ENCODE data around the gene CTSF. TPM values are rescaled to one million over a fixed set of nuclear protein-coding genes. Genes with fewer than 3 reads are reported as not detected.
"Not testable (repeated sequence)": the region's sequence is repeated elsewhere in the genome, so short reads cannot be mapped to it uniquely, and the experiment has no call there.

The CTSF gene
- total and polyA plus RNA-seq, 2 donors from 2014 or later, result 58.0 to 80.4 TPM

GRCh38 chr11:66546368-66546965 is 21.9 kb downstream of the CTSF start, which contains the start of gene ACTN3:
Gene ACTN3 (plus strand): TSS chr11:66546903. CDS start chr11:66546938, 35 bp downstream.
- Histone ChIP-seq H3K4me1 (ENCODE audit: control insufficient read depth in 2 of 3, insufficient read depth in 2 of 3, low read depth in 1 of 3, low read length in 3 of 3) (peaks cover 0 to 9% (median 4%) of the 10 kb centered on the region in 3 donors), H3K27me3 (ENCODE audit: control insufficient read depth, insufficient read depth, low read length) (no peaks in the 10 kb centered on the region), H3K9me3 (ENCODE audit: control insufficient read depth in 2 of 3, insufficient read depth in 1 of 3, low read length in 3 of 3) (no peaks in the 10 kb centered on the region), H3K27ac (ENCODE audit: low read depth in 2 of 2, low read length in 2 of 2) (no peak within 1 kb of the TSS), H3K4me3 (ENCODE audit: low read length in 3 of 3) (peak within 1 kb of the TSS; percentile 14 to 77 (median 69)), H3K9ac (ENCODE audit: low read length in 3 of 3) (peak within 1 kb of the TSS in 2 of 3 donors; percentile 67 to 69), H3K36me3 (ENCODE audit: control insufficient read depth in 2 of 3, insufficient read depth in 3 of 3, low read length in 3 of 3) (peaks cover 0 to 2% (median 0%) of the 10 kb centered on the region in 3 donors)
- FAIRE-seq (no peak), DNase-seq (peak in 3 of 5 donors; percentile 27 to 80 (median 71))
- TF ChIP-seq, protein P1, sequence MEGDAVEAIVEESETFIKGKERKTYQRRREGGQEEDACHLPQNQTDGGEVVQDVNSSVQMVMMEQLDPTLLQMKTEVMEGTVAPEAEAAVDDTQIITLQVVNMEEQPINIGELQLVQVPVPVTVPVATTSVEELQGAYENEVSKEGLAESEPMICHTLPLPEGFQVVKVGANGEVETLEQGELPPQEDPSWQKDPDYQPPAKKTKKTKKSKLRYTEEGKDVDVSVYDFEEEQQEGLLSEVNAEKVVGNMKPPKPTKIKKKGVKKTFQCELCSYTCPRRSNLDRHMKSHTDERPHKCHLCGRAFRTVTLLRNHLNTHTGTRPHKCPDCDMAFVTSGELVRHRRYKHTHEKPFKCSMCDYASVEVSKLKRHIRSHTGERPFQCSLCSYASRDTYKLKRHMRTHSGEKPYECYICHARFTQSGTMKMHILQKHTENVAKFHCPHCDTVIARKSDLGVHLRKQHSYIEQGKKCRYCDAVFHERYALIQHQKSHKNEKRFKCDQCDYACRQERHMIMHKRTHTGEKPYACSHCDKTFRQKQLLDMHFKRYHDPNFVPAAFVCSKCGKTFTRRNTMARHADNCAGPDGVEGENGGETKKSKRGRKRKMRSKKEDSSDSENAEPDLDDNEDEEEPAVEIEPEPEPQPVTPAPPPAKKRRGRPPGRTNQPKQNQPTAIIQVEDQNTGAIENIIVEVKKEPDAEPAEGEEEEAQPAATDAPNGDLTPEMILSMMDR (IDR thresholded peaks at IDR 0.05; ENCODE audit: borderline replicate concordance, extremely low read depth, insufficient read depth), result no peak
- intact Hi-C loops (cut with DNase I), result no loop called here

DNA sequence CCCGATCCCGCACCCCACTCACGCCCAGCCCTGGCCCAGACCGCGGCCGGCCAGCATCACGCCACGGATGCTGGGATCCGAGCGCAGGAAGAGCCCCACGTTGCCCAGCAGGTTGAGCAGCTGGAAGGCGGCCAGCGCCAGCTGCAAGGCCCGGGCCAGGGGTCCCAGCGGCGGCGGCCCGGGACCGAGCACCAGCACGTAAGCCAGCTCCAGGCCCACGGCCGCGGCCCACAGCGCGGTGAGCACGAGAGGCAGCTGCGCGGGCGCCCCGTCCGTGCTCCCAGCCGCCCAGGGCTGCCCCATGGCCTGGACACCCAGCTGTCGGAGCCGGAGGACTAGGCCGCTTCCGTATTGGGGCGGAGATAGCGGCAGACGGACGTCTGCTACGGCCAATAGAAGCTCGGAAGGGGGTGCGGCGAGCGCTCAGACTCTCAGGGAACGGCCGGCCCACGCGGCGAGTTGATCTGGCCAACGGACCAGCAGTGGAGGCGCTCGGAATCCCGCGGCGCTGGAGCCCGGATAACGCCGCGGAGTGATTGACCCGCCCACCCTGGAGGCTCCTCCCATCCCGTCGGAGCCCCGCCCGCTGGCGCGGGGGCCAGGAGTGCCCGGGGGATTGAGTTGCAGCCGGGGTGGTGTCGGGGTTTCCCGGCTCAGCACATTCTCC is 22.6 kb downstream of the CTSF start, which contains the start of gene ZDHHC24:
Gene ZDHHC24, minus strand, starts transcription at position 348 of the 667 bp plus-strand sequence. Its CDS starts 45 bp downstream, at position 303.
- FAIRE-seq (peak; percentile 91), DNase-seq (peak; percentile 95 to 99 (median 97))
- Histone ChIP-seq H3K36me3 (ENCODE audit: control insufficient read depth in 2 of 3, insufficient read depth in 3 of 3, low read length in 3 of 3) (peaks cover 0 to 2% (median 0%) of the 10 kb centered on the region in 3 donors), H3K4me1 (ENCODE audit: control insufficient read depth in 2 of 3, insufficient read depth in 2 of 3, low read depth in 1 of 3, low read length in 3 of 3) (peaks cover 0 to 9% (median 4%) of the 10 kb centered on the region in 3 donors), H3K27ac (ENCODE audit: low read depth in 2 of 2, low read length in 2 of 2) (no peak within 1 kb of the TSS), H3K9me3 (ENCODE audit: control insufficient read depth in 2 of 3, insufficient read depth in 1 of 3, low read length in 3 of 3) (no peaks in the 10 kb centered on the region), H3K27me3 (ENCODE audit: control insufficient read depth, insufficient read depth, low read length) (no peaks in the 10 kb centered on the region), H3K4me3 (ENCODE audit: low read length in 3 of 3) (peak within 1 kb of the TSS; percentile 14 to 77 (median 69)), H3K9ac (ENCODE audit: low read length in 3 of 3) (peak within 1 kb of the TSS in 2 of 3 donors; percentile 67 to 69)
- TF ChIP-seq, protein P1 (IDR thresholded peaks at IDR 0.05; ENCODE audit: borderline replicate concordance, extremely low read depth, insufficient read depth), result no peak
- intact Hi-C loops (cut with DNase I), result no loop called here

DNA sequence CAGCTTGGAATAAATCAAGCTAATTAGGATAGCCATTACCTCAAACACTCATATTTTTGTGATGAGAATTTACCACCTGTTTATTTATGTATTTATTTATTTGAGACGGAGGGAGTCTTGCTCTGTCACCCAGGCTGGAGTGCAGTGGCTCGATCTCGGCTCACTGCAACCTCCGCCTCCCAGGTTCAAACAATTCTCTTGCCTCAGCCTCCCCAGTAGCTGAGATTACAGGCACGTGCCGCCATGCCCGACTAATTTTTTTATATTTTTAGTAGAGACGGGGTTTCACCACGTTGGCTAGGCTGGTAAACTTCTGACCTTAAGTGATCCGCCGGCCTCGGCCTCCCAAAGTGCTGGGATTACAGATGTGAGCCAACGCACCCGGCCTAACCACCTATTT is 23.5 kb downstream of the CTSF start:
- Histone ChIP-seq H3K4me3 (ENCODE audit: low read length in 3 of 3) (peak overlapping the region in 2 of 3 donors; percentile 69 to 77), H3K9ac (ENCODE audit: low read length in 3 of 3) (peak overlapping the region in 1 of 3 donors; percentile 69)
- intact Hi-C loops (cut with DNase I); FAIRE-seq; H3K4me1 ChIP-seq (ENCODE audit: control insufficient read depth in 2 of 3, insufficient read depth in 2 of 3, low read depth in 1 of 3, low read length in 3 of 3); H3K9me3 ChIP-seq (ENCODE audit: control insufficient read depth in 2 of 3, insufficient read depth in 1 of 3, low read length in 3 of 3); DNase-seq; H3K27ac ChIP-seq (ENCODE audit: low read depth in 2 of 2, low read length in 2 of 2); H3K27me3 ChIP-seq (ENCODE audit: control insufficient read depth, insufficient read depth, low read length); H3K36me3 ChIP-seq (ENCODE audit: control insufficient read depth in 2 of 3, insufficient read depth in 3 of 3, low read length in 3 of 3): not testable (repeated sequence)
